Muscle layer of duodenum (tissue), 2 donors: ENCODE data around the gene COQ8B.
"Not testable (repeated sequence)": the region's sequence is repeated elsewhere in the genome, so short reads cannot be mapped to it uniquely, and the experiment has no call there.

ENCODE experiments used
- H3K27ac ChIP-seq: one replicate; pipeline ENCODE4 v1.7.0; 2013; ENCODE audit warnings: mild to moderate bottlenecking, low read length
- H3K27me3 ChIP-seq: one replicate; pipeline ENCODE4 v1.7.0; 2013; ENCODE audit warnings: low read depth, mild to moderate bottlenecking, control low read depth, low read length
- H3K36me3 ChIP-seq, 2 donors: one replicate each; pipeline ENCODE4 v1.7.0; 2013; ENCODE audit warnings: low read length in 2 of 2, control low read depth in 1 of 2, mild to moderate bottlenecking in 1 of 2; ENCODE audit not compliant: insufficient read depth in 2 of 2, control insufficient read depth in 1 of 2
- H3K4me1 ChIP-seq, 2 donors: one replicate each; pipeline ENCODE4 v1.7.0; 2013; ENCODE audit warnings: low read length in 2 of 2, mild to moderate bottlenecking in 2 of 2, control low read depth in 1 of 2, moderate library complexity in 1 of 2; ENCODE audit not compliant: insufficient read depth in 2 of 2, control insufficient read depth in 1 of 2
- H3K4me3 ChIP-seq, 2 donors: one replicate each; pipeline ENCODE4 v1.7.0; 2013; ENCODE audit warnings: low read length in 2 of 2, low read depth in 1 of 2, mild to moderate bottlenecking in 1 of 2
- H3K9me3 ChIP-seq, 2 donors: one replicate each; pipeline ENCODE4 v1.7.0; 2013; ENCODE audit warnings: low read length in 2 of 2, control low read depth in 1 of 2, mild to moderate bottlenecking in 1 of 2; ENCODE audit not compliant: control insufficient read depth in 1 of 2
- donor health status: healthy.

COQ8B gene

DNA sequence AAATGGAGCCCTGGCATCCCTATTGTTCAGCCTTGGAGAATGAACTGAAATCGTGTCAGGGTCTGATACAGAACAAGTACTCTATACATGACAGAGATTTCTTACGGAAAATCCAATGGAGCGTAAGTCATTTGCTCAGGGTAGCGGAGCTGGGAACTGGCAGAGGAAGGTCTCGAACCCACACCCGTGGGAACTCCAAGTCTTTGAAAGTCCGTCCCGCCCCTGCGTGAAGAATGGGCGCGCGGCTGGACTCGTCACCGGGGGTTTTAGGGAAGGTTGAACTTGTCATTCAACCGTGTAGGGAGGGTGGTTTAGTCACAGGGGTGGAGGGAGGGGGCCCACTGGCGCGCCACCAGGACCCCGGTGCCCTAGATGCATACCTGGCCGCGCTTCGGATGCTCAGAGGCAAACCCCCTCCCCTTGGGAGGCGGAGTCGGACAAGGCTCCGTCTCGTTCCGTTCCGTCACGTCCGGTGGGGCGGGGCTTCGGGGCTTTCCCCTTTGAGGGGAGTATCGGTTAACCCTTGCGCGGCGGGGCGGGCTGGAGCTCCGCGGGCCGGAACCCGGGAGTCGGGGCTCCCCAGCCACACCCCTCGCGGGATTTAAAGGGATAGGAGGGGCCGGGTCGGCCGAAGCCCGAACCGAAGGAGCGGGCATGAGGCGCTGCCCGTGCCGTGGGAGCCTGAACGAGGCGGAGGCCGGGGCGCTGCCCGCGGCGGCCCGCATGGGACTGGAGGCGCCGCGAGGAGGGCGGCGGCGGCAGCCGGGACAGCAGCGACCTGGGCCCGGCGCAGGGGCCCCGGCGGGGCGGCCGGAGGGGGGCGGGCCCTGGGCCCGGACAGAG lies at the start of gene COQ8B, which contains the start of gene ITPKC:
COQ8B (minus strand) TSS at position 405 of the 843 bp plus-strand sequence. CDS start 2,254 bp downstream, outside the sequence.
ITPKC (plus strand) TSS at position 631 of the 843 bp plus-strand sequence; CDS start at position 655, 24 bp downstream.
- peak within 1 kb of the TSS; percentile 96 for H3K27ac ChIP-seq
- no peaks in the 10 kb centered on the region for H3K9me3 ChIP-seq
- H3K36me3 ChIP-seq, result peaks cover 0 to 9% of the 10 kb centered on the region in 2 donors
- peaks cover 8% of the 10 kb centered on the region in 2 donors for H3K4me1 ChIP-seq
- peak within 1 kb of the TSS; percentile 85 to 94 for H3K4me3 ChIP-seq
- no peaks in the 10 kb centered on the region for H3K27me3 ChIP-seq

DNA sequence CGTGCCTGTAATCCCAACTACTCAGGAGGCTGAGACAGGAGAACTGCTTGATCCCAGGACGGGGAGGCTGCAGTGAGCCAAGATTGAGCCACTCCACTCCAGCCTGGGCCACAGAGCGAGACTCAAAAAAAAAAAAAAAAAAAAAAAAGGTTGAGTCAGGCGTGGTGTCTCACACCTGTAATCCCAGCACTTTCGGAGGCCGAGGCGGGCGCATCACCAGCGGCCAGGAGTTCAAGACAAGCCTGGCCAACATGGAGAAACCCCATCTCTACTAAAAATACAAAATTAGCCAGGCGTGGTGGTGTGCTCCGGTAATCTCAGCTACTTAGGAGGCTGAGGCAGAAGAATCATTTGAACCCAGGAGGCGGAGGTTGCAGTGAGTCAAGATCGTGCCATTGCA lies 49.7 kb upstream of the COQ8B start:
- not testable (repeated sequence) for H3K4me1 ChIP-seq, H3K4me3 ChIP-seq, H3K9me3 ChIP-seq, H3K27ac ChIP-seq, H3K27me3 ChIP-seq
- H3K36me3 ChIP-seq, result peaks cover 42 to 48% of the 10 kb centered on the region in 2 donors

DNA sequence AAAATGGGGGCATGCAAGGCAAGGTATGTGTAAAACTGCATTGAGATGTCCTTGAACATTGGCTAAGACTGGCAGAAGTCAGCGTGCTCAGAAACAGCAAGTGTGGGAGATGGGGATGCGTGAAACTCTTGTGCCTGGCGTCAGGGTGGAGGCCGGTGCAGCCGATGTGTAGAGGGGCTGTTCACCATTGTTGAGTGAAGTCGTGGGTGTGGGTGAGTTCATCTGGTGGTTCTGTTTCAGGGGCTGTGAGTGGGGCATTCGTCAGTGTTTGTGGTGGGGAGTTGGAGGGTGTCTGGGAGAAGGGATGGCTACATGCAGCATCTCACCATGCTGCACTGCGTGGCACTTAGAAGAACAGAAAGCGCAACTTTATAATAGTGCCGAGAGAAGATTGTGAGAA lies 47.3 kb upstream of the COQ8B start:
- Histone ChIP-seq H3K4me3 (no peak overlapping the region), H3K27me3 (no peaks in the 10 kb centered on the region), H3K9me3 (no peaks in the 10 kb centered on the region), H3K36me3 (peaks cover 61 to 66% of the 10 kb centered on the region in 2 donors), H3K4me1 (no peaks in the 10 kb centered on the region), H3K27ac (no peak overlapping the region)

DNA sequence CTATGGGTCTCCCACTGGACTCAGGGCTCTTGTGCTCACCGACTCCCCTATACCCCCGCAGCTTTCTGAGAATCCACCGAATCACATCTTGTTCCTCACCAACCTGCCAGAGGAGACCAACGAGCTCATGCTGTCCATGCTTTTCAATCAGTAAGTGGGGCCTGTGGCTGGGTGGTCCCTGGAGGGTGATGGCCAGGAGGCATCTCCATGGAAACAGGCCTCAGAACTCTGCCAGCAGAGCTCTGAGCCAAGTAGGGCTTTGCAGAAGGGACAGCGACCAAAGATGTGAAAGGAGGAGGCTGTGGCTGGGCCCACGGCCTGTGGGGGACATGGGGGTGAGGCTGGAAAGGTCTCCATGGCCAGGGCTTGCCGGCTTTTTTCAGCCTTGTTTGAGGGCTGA lies 46.8 kb upstream of the COQ8B start:
- Histone ChIP-seq H3K27me3 (no peaks in the 10 kb centered on the region), H3K27ac (no peak overlapping the region), H3K9me3 (no peaks in the 10 kb centered on the region), H3K36me3 (peaks cover 63 to 68% of the 10 kb centered on the region in 2 donors), H3K4me3 (no peak overlapping the region), H3K4me1 (no peaks in the 10 kb centered on the region)

DNA sequence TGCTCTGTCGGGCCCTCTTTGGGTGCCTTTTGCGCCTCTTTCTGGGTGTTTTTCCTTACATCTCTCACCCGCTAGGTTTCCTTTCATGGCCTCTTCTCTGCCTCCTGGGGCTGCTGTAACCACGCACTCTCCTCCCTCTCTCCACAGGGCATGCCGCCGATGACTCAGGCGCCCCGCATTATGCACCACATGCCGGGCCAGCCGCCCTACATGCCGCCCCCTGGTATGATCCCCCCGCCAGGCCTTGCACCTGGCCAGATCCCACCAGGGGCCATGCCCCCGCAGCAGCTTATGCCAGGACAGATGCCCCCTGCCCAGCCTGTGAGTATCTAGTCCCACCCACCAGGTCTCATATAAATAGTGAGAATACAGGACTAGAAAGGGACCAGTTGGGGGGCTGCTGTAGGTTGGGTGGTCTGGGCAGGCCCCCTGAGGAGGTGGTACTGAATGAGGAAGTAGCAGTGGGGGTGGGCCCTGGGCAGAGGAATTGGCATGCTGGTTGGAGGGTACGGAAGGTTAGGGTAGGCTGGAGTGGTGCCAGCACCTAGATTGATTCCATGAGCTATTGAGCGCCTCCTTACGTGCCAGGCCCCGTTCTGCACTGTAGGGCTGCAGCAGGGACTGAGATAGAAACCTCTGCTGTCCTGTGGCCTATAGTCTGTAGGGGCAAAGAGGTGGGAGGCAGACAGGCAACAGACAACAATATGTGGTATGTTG lies 46.2 kb upstream of the COQ8B start:
- Histone ChIP-seq H3K36me3 (peaks cover 69 to 74% of the 10 kb centered on the region in 2 donors), H3K4me3 (no peak overlapping the region), H3K27me3 (no peaks in the 10 kb centered on the region), H3K27ac (no peak overlapping the region), H3K4me1 (no peaks in the 10 kb centered on the region), H3K9me3 (no peaks in the 10 kb centered on the region)

DNA sequence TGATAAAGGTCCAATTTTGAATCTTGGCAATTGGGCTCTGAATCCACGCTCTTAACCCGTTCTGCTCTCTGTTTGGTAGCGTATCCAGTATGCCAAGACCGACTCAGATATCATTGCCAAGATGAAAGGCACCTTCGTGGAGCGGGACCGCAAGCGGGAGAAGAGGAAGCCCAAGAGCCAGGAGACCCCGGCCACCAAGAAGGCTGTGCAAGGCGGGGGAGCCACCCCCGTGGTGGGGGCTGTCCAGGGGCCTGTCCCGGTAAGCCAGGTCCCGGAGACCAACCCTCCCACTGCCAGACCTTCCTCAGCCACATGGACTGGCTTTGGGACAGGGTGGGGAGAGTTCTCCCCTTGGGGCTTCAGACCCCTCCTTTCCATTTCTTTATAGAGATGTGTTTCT lies 42.7 kb upstream of the COQ8B start:
- no peak overlapping the region for H3K4me3 ChIP-seq
- no peaks in the 10 kb centered on the region for H3K27me3 ChIP-seq
- H3K36me3 ChIP-seq, result peaks cover 70 to 74% of the 10 kb centered on the region in 2 donors
- H3K4me1 ChIP-seq, result peaks cover 4 to 24% of the 10 kb centered on the region in 2 donors
- H3K9me3 ChIP-seq, result no peaks in the 10 kb centered on the region
- no peak overlapping the region for H3K27ac ChIP-seq

DNA sequence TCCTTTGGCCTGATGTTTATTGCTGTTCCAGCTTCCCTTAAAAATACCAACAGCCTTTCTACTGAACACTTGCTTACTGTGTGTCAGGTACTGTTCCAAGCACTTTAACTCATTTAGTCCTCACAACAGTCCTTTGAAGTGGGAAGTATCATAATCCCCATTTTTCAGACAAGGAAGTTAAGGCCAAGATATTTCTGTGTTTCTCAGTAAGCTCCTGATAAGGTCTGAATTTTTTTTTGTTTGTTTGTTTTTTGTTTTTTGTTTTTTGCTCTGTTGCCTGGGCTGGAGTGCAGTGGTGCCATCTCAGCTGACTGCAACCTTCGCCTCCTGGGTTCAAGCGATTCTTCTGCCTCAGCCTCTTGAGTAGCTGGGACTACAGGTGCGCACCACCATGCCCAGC lies 41.8 kb upstream of the COQ8B start:
- Histone ChIP-seq H3K36me3 (peaks cover 61 to 65% of the 10 kb centered on the region in 2 donors), H3K27ac (no peak overlapping the region), H3K4me3 (no peak overlapping the region), H3K9me3 (no peaks in the 10 kb centered on the region), H3K27me3 (no peaks in the 10 kb centered on the region), H3K4me1 (peaks cover 4 to 29% of the 10 kb centered on the region in 2 donors)

DNA sequence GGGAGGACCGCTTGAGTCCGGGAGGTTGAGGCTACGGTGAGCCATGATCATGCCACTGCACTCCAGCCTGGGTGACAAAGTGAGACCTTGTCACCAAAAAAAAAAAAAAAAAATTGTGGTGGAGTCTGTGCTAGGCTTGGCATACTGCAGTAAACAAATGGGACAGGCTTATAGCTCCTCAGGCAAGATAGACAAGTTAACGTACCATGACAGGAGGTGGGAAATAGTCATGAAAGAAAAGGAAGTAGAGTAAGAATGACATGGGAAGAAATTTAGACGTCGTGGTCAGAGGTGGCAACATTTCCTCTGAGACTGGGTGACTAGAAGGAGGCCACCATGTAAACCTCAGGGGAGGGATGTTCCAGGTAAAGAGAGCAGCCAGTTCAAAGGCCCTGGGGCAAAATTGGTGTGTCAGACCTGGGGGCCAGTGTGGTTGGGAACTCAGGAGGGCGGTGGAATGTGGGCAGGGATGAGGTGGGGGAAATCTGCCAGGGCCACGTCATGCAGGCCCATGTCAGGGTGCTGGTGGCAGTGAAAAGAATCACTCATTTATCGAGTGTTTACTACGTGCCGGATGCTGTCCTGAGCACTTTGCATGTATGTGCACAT lies 39.9 kb upstream of the COQ8B start:
- peaks cover 4 to 39% of the 10 kb centered on the region in 2 donors for H3K4me1 ChIP-seq
- H3K27ac ChIP-seq, result no peak overlapping the region
- H3K36me3 ChIP-seq, result peaks cover 46% of the 10 kb centered on the region in 2 donors

DNA sequence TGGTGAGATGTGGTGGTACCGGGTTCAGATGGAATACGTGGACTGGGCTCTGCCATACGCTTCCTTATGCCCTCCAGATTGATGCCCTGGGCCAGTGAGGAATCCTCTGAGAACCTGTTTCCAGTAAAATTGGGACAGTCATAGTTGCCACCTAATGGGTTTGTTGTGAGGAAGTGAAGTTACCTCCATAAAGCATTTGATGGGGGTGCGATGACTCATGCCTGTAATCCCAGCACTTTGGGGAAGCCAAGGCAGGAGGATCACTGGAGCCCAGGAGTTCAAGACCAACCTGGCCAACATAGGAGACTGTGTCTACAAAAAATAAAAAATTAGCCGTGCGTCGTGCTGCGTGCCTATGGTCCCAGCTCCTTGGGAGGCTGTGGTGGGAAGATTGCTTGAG lies 39.1 kb upstream of the COQ8B start:
- Histone ChIP-seq H3K4me1 (peaks cover 4 to 39% of the 10 kb centered on the region in 2 donors), H3K27me3 (no peaks in the 10 kb centered on the region), H3K36me3 (peaks cover 40 to 46% of the 10 kb centered on the region in 2 donors), H3K4me3 (peak overlapping the region in 1 of 2 donors; percentile 7), H3K27ac (no peak overlapping the region), H3K9me3 (no peaks in the 10 kb centered on the region)

More for the DNA sequence above, 39.9 kb upstream of the COQ8B start:
- Histone ChIP-seq H3K4me3 (no peak overlapping the region), H3K9me3 (no peaks in the 10 kb centered on the region), H3K27me3 (no peaks in the 10 kb centered on the region)

DNA sequence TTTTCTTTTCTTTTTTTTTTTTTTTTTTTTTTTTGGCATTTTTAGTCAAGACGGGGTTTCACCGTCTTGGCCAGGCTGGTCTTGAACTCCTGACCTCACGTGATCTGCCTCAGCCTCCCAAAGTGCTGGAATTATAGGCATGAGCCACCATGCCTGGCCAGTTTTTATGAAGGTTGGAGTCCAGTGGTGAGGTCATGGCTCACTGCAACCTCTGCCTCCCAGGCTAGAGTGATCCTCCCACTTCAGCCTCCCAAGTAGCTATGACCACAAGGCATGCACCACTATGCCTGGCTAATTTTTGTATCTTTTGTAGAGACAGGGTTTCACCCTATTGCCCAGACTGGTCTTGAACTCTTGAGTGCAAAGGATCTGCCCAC lies 38.5 kb upstream of the COQ8B start:
- peak overlapping the region in 1 of 2 donors; percentile 7 for H3K4me3 ChIP-seq
- peaks cover 4 to 39% of the 10 kb centered on the region in 2 donors for H3K4me1 ChIP-seq
- no peaks in the 10 kb centered on the region for H3K9me3 ChIP-seq
- no peak overlapping the region for H3K27ac ChIP-seq
- peaks cover 34 to 41% of the 10 kb centered on the region in 2 donors for H3K36me3 ChIP-seq
- H3K27me3 ChIP-seq, result no peaks in the 10 kb centered on the region
